ENCODE data around the gene LMO7.
A peak's percentile ranks its signal among the peaks of the same experiment; 100 is the strongest.

Gene LMO7

DNA sequence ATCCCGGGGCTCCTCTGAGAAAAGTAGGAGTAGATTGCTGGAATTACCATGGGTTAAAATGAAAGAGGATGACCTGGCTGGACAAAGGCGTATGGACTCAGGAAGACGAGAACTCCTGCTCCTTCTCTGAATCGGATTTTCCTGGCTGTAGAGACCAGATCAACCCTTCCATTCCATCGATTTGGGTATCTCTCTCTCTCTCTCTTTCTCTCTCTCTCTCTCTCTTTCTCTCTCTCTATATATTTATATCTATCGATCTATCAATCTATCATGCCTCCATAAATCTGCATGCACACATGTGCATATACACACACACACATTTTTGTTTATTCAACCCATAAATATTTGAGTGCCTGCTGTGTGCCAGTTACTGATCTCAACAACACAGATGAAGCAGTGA lies 234.9 kb downstream of the LMO7 start:
- Histone ChIP-seq H3K79me2 (ENCODE audit: control insufficient read depth, insufficient read depth, low read length) (no peaks in the 10 kb centered on the region), H3K79me1 (ENCODE audit: low read length) (no peaks in the 10 kb centered on the region), H3K9ac (ENCODE audit: low read length) (no peak overlapping the region), H3K4me1 (ENCODE audit: control insufficient read depth, low read depth, low read length) (no peaks in the 10 kb centered on the region), H3K23ac (ENCODE audit: low read length) (no peak overlapping the region), H3K4me2 (ENCODE audit: low read length) (no peak overlapping the region), H3K27me3 (ENCODE audit: insufficient read depth, low read length, poor library complexity) (no peaks in the 10 kb centered on the region), H3K36me3 (ENCODE audit: control insufficient read depth, insufficient read depth, low read length) (no peaks in the 10 kb centered on the region), H3K4ac (ENCODE audit: low read depth, low read length) (no peak overlapping the region), H2BK15ac (replicated peaks; ENCODE audit: low read depth) (no peak overlapping the region), H3K4me3 (ENCODE audit: low read length) (no peak overlapping the region), H4K8ac (ENCODE audit: low read depth, low read length) (no peak overlapping the region), H3K18ac (ENCODE audit: low read length) (no peak overlapping the region), H2AK5ac (ENCODE audit: low read length) (no peak overlapping the region), H3K27ac (ENCODE audit: low read depth, low read length) (no peak overlapping the region), H4K5ac (ENCODE audit: low read length) (no peak overlapping the region), H2BK120ac (ENCODE audit: low read depth, low read length) (no peak overlapping the region), H3K56ac (ENCODE audit: low read length) (no peak overlapping the region), H2BK5ac (ENCODE audit: low read length) (no peak overlapping the region)
- 100% methylated on average over 1 of the region's 6 CpGs for WGBS (ENCODE audit: extremely low coverage, insufficient coverage, low lambda C conversion rate)
- DNase-seq: no peak

DNA sequence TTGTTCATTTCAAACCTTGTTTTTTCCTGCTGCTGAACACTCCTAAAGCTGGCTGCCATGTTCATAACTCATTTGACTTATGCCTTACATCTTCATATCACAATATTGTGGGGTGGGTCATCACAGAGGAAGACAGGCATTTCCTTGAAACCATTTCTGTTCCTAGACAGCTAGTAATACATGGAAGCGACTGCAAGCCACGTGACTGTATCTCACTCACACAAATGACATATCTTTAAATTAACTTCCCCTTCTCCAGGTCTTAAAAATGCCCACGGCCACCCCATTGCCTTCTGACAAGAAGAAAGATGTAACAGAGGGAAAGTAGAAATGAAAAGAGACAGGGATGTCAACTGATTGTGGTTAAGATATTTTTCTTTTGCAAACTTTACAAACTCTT lies 236.8 kb downstream of the LMO7 start:
- DNase-seq: no peak
- H3K27ac ChIP-seq (ENCODE audit: low read depth, low read length): no peak overlapping the region
- no peaks in the 10 kb centered on the region for H3K36me3 ChIP-seq (ENCODE audit: control insufficient read depth, insufficient read depth, low read length)
- no peak overlapping the region for H2BK120ac ChIP-seq (ENCODE audit: low read depth, low read length)
- H2AK5ac ChIP-seq (ENCODE audit: low read length): no peak overlapping the region
- no peak overlapping the region for H2BK15ac ChIP-seq (replicated peaks; ENCODE audit: low read depth)
- no peaks in the 10 kb centered on the region for H3K79me2 ChIP-seq (ENCODE audit: control insufficient read depth, insufficient read depth, low read length)
- H3K23ac ChIP-seq (ENCODE audit: low read length): no peak overlapping the region
- H2BK5ac ChIP-seq (ENCODE audit: low read length): no peak overlapping the region
- H3K4me1 ChIP-seq (ENCODE audit: control insufficient read depth, low read depth, low read length): no peaks in the 10 kb centered on the region
- no peak overlapping the region for H3K18ac ChIP-seq (ENCODE audit: low read length)
- H3K79me1 ChIP-seq (ENCODE audit: low read length): no peaks in the 10 kb centered on the region
- H3K4me2 ChIP-seq (ENCODE audit: low read length): no peak overlapping the region
- no peaks in the 10 kb centered on the region for H3K27me3 ChIP-seq (ENCODE audit: insufficient read depth, low read length, poor library complexity)
- H4K5ac ChIP-seq (ENCODE audit: low read length): no peak overlapping the region
- H3K9ac ChIP-seq (ENCODE audit: low read length): no peak overlapping the region
- no peak overlapping the region for H3K4me3 ChIP-seq (ENCODE audit: low read length)
- H4K8ac ChIP-seq (ENCODE audit: low read depth, low read length): no peak overlapping the region
- H3K56ac ChIP-seq (ENCODE audit: low read length): no peak overlapping the region
- H3K4ac ChIP-seq (ENCODE audit: low read depth, low read length): no peak overlapping the region
- no CpG with 5 or more reads among the region's 3 CpGs for WGBS (ENCODE audit: extremely low coverage, insufficient coverage, low lambda C conversion rate)

DNA sequence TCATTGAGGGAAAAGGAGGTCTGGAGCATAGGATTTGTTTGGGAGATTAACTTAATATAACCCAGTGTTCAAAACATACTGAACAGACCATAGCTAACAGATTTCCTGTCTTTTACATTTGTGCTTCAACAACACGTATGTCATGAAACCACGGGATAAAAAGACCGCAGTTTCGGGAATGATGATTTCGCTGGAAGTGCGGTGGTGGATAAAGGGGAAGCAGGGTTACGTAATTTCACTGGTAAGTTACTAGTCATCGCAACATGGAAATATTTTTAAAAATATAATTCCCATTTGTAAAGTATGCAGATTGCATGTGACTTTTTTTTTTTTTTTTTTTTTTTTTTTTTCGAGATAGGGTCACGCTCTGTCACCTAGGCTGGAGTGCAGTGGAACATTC lies 237.4 kb downstream of the LMO7 start:
- Histone ChIP-seq H3K36me3 (ENCODE audit: control insufficient read depth, insufficient read depth, low read length) (no peaks in the 10 kb centered on the region), H4K5ac (ENCODE audit: low read length) (no peak overlapping the region), H3K79me1 (ENCODE audit: low read length) (no peaks in the 10 kb centered on the region), H3K56ac (ENCODE audit: low read length) (no peak overlapping the region), H3K4me3 (ENCODE audit: low read length) (no peak overlapping the region), H3K23ac (ENCODE audit: low read length) (no peak overlapping the region), H3K4me1 (ENCODE audit: control insufficient read depth, low read depth, low read length) (no peaks in the 10 kb centered on the region), H3K9ac (ENCODE audit: low read length) (no peak overlapping the region), H3K27ac (ENCODE audit: low read depth, low read length) (no peak overlapping the region), H3K4ac (ENCODE audit: low read depth, low read length) (no peak overlapping the region), H2BK5ac (ENCODE audit: low read length) (no peak overlapping the region), H3K27me3 (ENCODE audit: insufficient read depth, low read length, poor library complexity) (no peaks in the 10 kb centered on the region), H2BK120ac (ENCODE audit: low read depth, low read length) (no peak overlapping the region), H2BK15ac (replicated peaks; ENCODE audit: low read depth) (no peak overlapping the region), H2AK5ac (ENCODE audit: low read length) (no peak overlapping the region), H3K4me2 (ENCODE audit: low read length) (no peak overlapping the region), H3K18ac (ENCODE audit: low read length) (no peak overlapping the region), H4K8ac (ENCODE audit: low read depth, low read length) (no peak overlapping the region), H3K79me2 (ENCODE audit: control insufficient read depth, insufficient read depth, low read length) (no peaks in the 10 kb centered on the region)
- WGBS (ENCODE audit: extremely low coverage, insufficient coverage, low lambda C conversion rate): no CpG with 5 or more reads among the region's 10 CpGs
- no peak for DNase-seq

DNA sequence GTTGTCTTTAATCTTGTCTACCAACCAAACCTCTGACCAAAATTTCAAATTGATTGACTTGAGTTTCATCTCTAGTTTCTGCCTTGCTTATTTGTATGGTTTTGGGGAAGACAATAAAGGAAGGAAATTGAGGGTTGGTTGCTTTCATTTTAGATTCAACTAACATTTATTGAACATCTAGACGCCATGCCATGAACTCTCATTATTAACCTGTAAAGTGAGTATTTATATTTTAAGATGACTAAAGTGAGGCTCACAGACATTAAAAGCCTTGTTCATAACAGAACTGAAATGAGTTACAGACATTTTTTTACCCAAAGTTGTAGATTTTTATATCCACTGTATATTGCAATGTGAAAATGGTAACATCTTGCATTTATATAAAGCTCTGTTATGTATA lies 239.3 kb downstream of the LMO7 start:
- H3K4ac ChIP-seq (ENCODE audit: low read depth, low read length): no peak overlapping the region
- H3K27ac ChIP-seq (ENCODE audit: low read depth, low read length): no peak overlapping the region
- H3K27me3 ChIP-seq (ENCODE audit: insufficient read depth, low read length, poor library complexity): no peaks in the 10 kb centered on the region
- no peaks in the 10 kb centered on the region for H3K79me2 ChIP-seq (ENCODE audit: control insufficient read depth, insufficient read depth, low read length)
- H2BK5ac ChIP-seq (ENCODE audit: low read length): no peak overlapping the region
- no peaks in the 10 kb centered on the region for H3K79me1 ChIP-seq (ENCODE audit: low read length)
- no peak for DNase-seq
- no peak overlapping the region for H4K8ac ChIP-seq (ENCODE audit: low read depth, low read length)
- no peak overlapping the region for H3K4me3 ChIP-seq (ENCODE audit: low read length)
- no peak overlapping the region for H3K9ac ChIP-seq (ENCODE audit: low read length)
- no peak overlapping the region for H4K5ac ChIP-seq (ENCODE audit: low read length)
- H2AK5ac ChIP-seq (ENCODE audit: low read length): no peak overlapping the region
- H3K56ac ChIP-seq (ENCODE audit: low read length): no peak overlapping the region
- no peaks in the 10 kb centered on the region for H3K36me3 ChIP-seq (ENCODE audit: control insufficient read depth, insufficient read depth, low read length)
- no peak overlapping the region for H3K4me2 ChIP-seq (ENCODE audit: low read length)
- no CpG with 5 or more reads among the region's 1 CpG for WGBS (ENCODE audit: extremely low coverage, insufficient coverage, low lambda C conversion rate)
- no peak overlapping the region for H2BK15ac ChIP-seq (replicated peaks; ENCODE audit: low read depth)
- H3K18ac ChIP-seq (ENCODE audit: low read length): no peak overlapping the region
- no peak overlapping the region for H2BK120ac ChIP-seq (ENCODE audit: low read depth, low read length)
- H3K23ac ChIP-seq (ENCODE audit: low read length): no peak overlapping the region
- H3K4me1 ChIP-seq (ENCODE audit: control insufficient read depth, low read depth, low read length): no peaks in the 10 kb centered on the region

DNA sequence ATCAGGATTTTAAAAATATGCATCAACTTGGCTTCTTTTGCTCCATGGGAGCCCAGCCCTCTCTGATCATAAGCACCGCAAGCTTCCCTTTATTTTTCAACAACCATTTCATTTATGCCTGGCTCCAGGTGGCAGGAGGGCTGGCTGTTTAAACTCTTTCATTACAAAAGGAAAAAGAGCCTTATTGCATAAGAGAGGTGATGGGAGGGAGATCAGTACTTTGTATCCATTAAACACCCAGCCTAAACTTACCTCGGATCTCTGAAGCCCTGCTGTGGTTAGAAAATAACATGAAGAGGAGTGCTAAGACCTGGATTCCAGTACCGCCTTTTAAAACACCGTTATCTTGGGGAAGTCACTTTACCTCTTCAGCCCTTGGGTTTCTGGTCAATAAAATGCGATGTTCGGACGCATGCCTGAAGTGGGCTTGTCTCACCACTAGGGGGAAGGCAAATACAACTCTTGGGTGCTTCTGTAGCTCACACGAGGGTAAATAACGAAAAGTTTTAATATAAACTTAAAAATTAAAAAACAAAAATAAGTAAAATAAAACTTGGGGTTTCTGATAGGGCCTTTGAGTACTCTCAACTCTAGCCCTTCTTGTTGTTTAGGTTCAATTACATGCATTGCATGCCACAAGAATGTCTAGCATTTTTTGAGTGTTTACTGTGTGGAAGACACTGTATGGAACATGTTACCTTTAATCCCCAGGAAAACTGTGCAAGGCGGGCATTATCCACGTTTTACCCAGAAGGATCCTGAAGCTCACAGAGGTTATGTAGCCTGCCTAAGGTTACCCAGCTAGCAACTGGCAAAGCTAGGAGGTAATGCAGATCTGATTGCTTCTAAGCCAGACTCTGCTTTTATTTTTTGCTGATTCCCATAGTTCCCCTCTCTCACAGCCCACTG lies 240.3 kb downstream of the LMO7 start:
- no peak overlapping the region for H3K4ac ChIP-seq (ENCODE audit: low read depth, low read length)
- H2AK5ac ChIP-seq (ENCODE audit: low read length): no peak overlapping the region
- H3K23ac ChIP-seq (ENCODE audit: low read length): no peak overlapping the region
- no CpG with 5 or more reads among the region's 11 CpGs for WGBS (ENCODE audit: extremely low coverage, insufficient coverage, low lambda C conversion rate)
- no peak overlapping the region for H3K9ac ChIP-seq (ENCODE audit: low read length)
- H3K56ac ChIP-seq (ENCODE audit: low read length): no peak overlapping the region
- no peak overlapping the region for H3K4me2 ChIP-seq (ENCODE audit: low read length)
- no peak overlapping the region for H3K4me3 ChIP-seq (ENCODE audit: low read length)
- H4K5ac ChIP-seq (ENCODE audit: low read length): no peak overlapping the region
- H3K27me3 ChIP-seq (ENCODE audit: insufficient read depth, low read length, poor library complexity): no peaks in the 10 kb centered on the region
- no peaks in the 10 kb centered on the region for H3K79me1 ChIP-seq (ENCODE audit: low read length)
- peak; percentile 81 for DNase-seq
- no peaks in the 10 kb centered on the region for H3K36me3 ChIP-seq (ENCODE audit: control insufficient read depth, insufficient read depth, low read length)
- no peak overlapping the region for H3K18ac ChIP-seq (ENCODE audit: low read length)
- H2BK15ac ChIP-seq (replicated peaks; ENCODE audit: low read depth): no peak overlapping the region
- no peak overlapping the region for H4K8ac ChIP-seq (ENCODE audit: low read depth, low read length)
- no peak overlapping the region for H2BK5ac ChIP-seq (ENCODE audit: low read length)
- H3K4me1 ChIP-seq (ENCODE audit: control insufficient read depth, low read depth, low read length): no peaks in the 10 kb centered on the region
- no peak overlapping the region for H3K27ac ChIP-seq (ENCODE audit: low read depth, low read length)
- no peaks in the 10 kb centered on the region for H3K79me2 ChIP-seq (ENCODE audit: control insufficient read depth, insufficient read depth, low read length)
- H2BK120ac ChIP-seq (ENCODE audit: low read depth, low read length): no peak overlapping the region

DNA sequence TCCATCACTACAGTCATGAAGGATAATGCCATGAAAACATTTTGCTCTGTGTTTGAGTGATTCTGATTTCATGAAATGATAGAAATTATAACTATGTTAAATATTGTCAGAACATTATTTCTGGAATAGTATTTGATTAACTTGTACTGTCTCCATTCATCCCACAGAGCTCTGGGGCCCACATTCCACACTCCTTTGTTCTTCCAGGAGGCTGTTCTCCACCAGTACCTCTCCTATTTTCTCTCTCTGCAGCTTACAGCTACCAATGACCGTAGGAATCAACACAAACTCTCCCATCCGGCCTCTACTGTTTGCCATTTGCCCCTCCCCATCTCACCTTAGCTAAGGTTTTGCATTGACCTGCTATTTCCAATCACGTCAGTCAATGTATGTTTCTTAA lies 240.9 kb downstream of the LMO7 start:
- Histone ChIP-seq H3K4me1 (ENCODE audit: control insufficient read depth, low read depth, low read length) (no peaks in the 10 kb centered on the region), H3K4me3 (ENCODE audit: low read length) (no peak overlapping the region), H2BK120ac (ENCODE audit: low read depth, low read length) (no peak overlapping the region), H3K18ac (ENCODE audit: low read length) (no peak overlapping the region), H3K4me2 (ENCODE audit: low read length) (no peak overlapping the region), H3K79me1 (ENCODE audit: low read length) (no peaks in the 10 kb centered on the region), H2BK5ac (ENCODE audit: low read length) (no peak overlapping the region), H3K9ac (ENCODE audit: low read length) (no peak overlapping the region), H3K56ac (ENCODE audit: low read length) (no peak overlapping the region), H2AK5ac (ENCODE audit: low read length) (no peak overlapping the region), H2BK15ac (replicated peaks; ENCODE audit: low read depth) (no peak overlapping the region), H4K8ac (ENCODE audit: low read depth, low read length) (no peak overlapping the region), H3K23ac (ENCODE audit: low read length) (no peak overlapping the region), H3K4ac (ENCODE audit: low read depth, low read length) (no peak overlapping the region), H4K5ac (ENCODE audit: low read length) (no peak overlapping the region), H3K36me3 (ENCODE audit: control insufficient read depth, insufficient read depth, low read length) (no peaks in the 10 kb centered on the region), H3K79me2 (ENCODE audit: control insufficient read depth, insufficient read depth, low read length) (no peaks in the 10 kb centered on the region), H3K27me3 (ENCODE audit: insufficient read depth, low read length, poor library complexity) (no peaks in the 10 kb centered on the region), H3K27ac (ENCODE audit: low read depth, low read length) (no peak overlapping the region)
- DNase-seq: no peak
- WGBS (ENCODE audit: extremely low coverage, insufficient coverage, low lambda C conversion rate): no CpG with 5 or more reads among the region's 3 CpGs
